SK-N-MC (cell line): ENCODE data around the gene FAM200B.
"Not testable (repeated sequence)": the region's sequence is repeated elsewhere in the genome, so short reads cannot be mapped to it uniquely, and the experiment has no call there.

Experiments used
- DNase-seq: peaks from one replicate; pipeline ENCODE4 v3.0.0-alpha.2; 2011; ENCODE audit warnings: low read depth, low spot score
- H3K27ac ChIP-seq: fragments of 200-600 bp; sonication (generic); 2 replicates; pipeline ENCODE4 v1.5.1; 2016; ENCODE audit warnings: mixed run types
- H3K36me3 ChIP-seq: fragments of 200-600 bp; sonication (generic); 2 replicates; pipeline ENCODE4 v1.6.1; 2017; ENCODE audit warnings: antibody characterized with exemption, low read length, mixed read lengths; ENCODE audit not compliant: insufficient read depth
- H3K4me3 ChIP-seq: fragments of 200-600 bp; sonication (generic); 2 replicates; pipeline ENCODE4 v1.5.1; 2016
- H3K9ac ChIP-seq: fragments of 200-600 bp; sonication (generic); 2 replicates; pipeline ENCODE4 v1.8.0; 2017; ENCODE audit warnings: mixed run types, mixed read lengths; ENCODE audit not compliant: insufficient read length
- H3K9me3 ChIP-seq: fragments of 200-600 bp; sonication (generic); 2 replicates; pipeline ENCODE4 v1.6.1; 2017; ENCODE audit warnings: low read depth, mild to moderate bottlenecking, antibody characterized with exemption, low read length, moderate library complexity, mixed read lengths
- EZH2 ChIP-seq: fragments of 200-600 bp; sonication (generic); IDR thresholded peaks from one replicate; pipeline ENCODE4 v1.6.1; 2017; ENCODE audit warnings: antibody characterized with exemption
- FOXP2 ChIP-seq: optimal IDR thresholded peaks from 2 replicates; pipeline ENCODE3; 2011; ENCODE audit warnings: mild to moderate bottlenecking, moderate library complexity; ENCODE audit not compliant: insufficient read depth; ENCODE audit errors: extremely low read length, control extremely low read depth
- POLR2AphosphoS5 ChIP-seq: IDR thresholded peaks from 2 replicates; pipeline ENCODE4 v1.6.1; 2012; ENCODE audit warnings: mild to moderate bottlenecking, low read depth, low read length, borderline replicate concordance

Gene FAM200B

GRCh38 chr4:15725608-15726007 lies 44.0 kb downstream of the FAM200B start:
- H3K9ac ChIP-seq = no peak overlapping the region
- H3K27ac ChIP-seq = no peak overlapping the region
- H3K36me3 ChIP-seq = no peaks in the 10 kb centered on the region
- no peaks in the 10 kb centered on the region for H3K9me3 ChIP-seq
- no peak overlapping the region for H3K4me3 ChIP-seq
- DNase-seq = no peak
- TF ChIP-seq FOXP2 = no peak
- no peak for TF ChIP-seq EZH2
- TF ChIP-seq POLR2AphosphoS5 = no peak

DNA sequence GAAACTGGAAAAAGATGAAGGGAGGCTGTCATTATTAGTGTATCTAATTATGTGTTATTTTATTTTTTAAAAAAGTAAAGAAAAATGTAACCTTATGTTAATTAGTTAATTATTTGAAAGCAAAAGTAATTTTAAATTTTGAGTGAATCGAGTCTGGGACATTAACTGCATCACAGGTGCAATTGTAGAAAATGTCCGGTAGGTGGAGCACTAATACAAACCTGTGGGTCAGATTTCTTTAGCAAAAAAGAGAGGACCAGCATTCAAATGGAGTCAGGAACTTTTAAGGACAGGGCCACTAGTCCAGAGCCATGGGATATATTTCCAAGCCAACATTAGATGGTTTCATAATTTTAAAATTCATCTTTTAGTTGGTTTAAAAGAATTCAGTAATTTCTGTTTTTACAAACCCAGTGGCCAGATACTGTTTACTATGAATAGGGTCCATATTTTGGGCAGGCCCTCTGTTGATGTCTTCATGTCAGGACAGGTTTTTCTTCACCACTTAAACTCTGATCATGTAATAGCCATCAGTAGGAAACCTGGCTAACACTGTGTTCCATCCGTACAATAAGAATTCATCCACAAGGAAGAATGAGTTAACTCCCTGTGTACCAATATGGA lies 48.4 kb downstream of the FAM200B start:
- no peak overlapping the region for H3K4me3 ChIP-seq
- TF ChIP-seq EZH2 (no peak), FOXP2 (no peak), POLR2AphosphoS5 (no peak)
- H3K9ac ChIP-seq = no peak overlapping the region
- no peaks in the 10 kb centered on the region for H3K9me3 ChIP-seq
- no peak for DNase-seq
- no peak overlapping the region for H3K27ac ChIP-seq
- no peaks in the 10 kb centered on the region for H3K36me3 ChIP-seq

GRCh38 chr4:15733061-15733460 lies 51.4 kb downstream of the FAM200B start:
- not testable (repeated sequence) for H3K9ac ChIP-seq, H3K4me3 ChIP-seq, H3K9me3 ChIP-seq, DNase-seq, H3K27ac ChIP-seq, H3K36me3 ChIP-seq

- Histone ChIP-seq H3K4me3 (no peak overlapping the region), H3K9ac (no peak overlapping the region), H3K9me3 (no peaks in the 10 kb centered on the region), H3K36me3 (no peaks in the 10 kb centered on the region), H3K27ac (no peak overlapping the region)
- TF ChIP-seq FOXP2 (no peak), POLR2AphosphoS5 (no peak), EZH2 (no peak)
- no peak for DNase-seq
These were observed 53.9 kb downstream of the FAM200B start for GRCh38 chr4:15735536-15735935.

GRCh38 chr4:15736514-15737050 lies 55.0 kb downstream of the FAM200B start:
- no peaks in the 10 kb centered on the region for H3K9me3 ChIP-seq
- no peak overlapping the region for H3K27ac ChIP-seq
- H3K4me3 ChIP-seq = no peak overlapping the region
- no peaks in the 10 kb centered on the region for H3K36me3 ChIP-seq
- TF ChIP-seq FOXP2 (no peak), EZH2 (no peak), POLR2AphosphoS5 (no peak)
- DNase-seq = no peak
- no peak overlapping the region for H3K9ac ChIP-seq

- no peak overlapping the region for H3K27ac ChIP-seq
- TF ChIP-seq POLR2AphosphoS5 (no peak), FOXP2 (no peak), EZH2 (no peak)
- H3K9me3 ChIP-seq = no peaks in the 10 kb centered on the region
- no peak for DNase-seq
- H3K4me3 ChIP-seq = no peak overlapping the region
- H3K36me3 ChIP-seq = no peaks in the 10 kb centered on the region
- no peak overlapping the region for H3K9ac ChIP-seq
These were observed 55.6 kb downstream of the FAM200B start for GRCh38 chr4:15737255-15737654.

DNA sequence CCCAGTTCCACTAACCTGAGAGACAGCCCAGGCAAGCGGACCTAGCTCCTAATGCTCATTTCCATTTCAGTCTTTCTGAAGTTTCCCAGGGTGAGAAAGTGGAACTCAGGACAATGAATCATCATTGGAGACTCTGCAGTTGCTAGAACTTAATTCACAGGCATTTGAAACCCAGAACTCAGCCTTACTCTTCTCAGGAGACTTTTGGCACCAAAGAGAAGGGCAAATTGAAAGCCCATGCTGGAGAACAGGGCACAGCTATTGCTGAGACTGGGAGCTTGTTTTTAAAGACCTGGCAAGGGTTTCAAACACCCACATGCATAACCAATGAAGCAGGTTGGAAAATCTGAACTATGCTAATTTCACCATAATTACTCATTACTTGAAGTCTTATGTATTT lies 57.2 kb downstream of the FAM200B start:
- H3K4me3 ChIP-seq = no peak overlapping the region
- no peaks in the 10 kb centered on the region for H3K36me3 ChIP-seq
- DNase-seq = no peak
- H3K9me3 ChIP-seq = no peaks in the 10 kb centered on the region
- TF ChIP-seq POLR2AphosphoS5 (no peak), FOXP2 (no peak), EZH2 (no peak)
- H3K27ac ChIP-seq = no peak overlapping the region
- H3K9ac ChIP-seq = no peak overlapping the region
